HCT116 (cell line): ENCODE measurements around the gene CYSLTR1. TPM values are rescaled to one million over a fixed set of nuclear protein-coding genes. Genes with fewer than 3 reads are reported as not detected.

Experiments used
- ATAC-seq: fragments of 200-7000 bp; cut with Tn5 transposase; 2 replicates; pipeline ENCODE4 v1.9.1; 2020; ENCODE audit warnings: mild to moderate bottlenecking, moderate library complexity
- BruUV-seq: library from RNA; stranded (reverse); fragments of 400-500 nt; replicated peaks from 2 replicates; lab custom pipeline; 2021; lab: Mats Ljungman, UMichigan
- CTCF ChIA-PET: fragments of 300-600 bp; sonication (Branson Sonifier 250); formaldehyde crosslinking; loops from one replicate; lab custom pipeline; 2021; ENCODE audit warnings: antibody characterized with exemption; lab: Charles Lee
- POLR2A ChIA-PET: fragments of 300-600, 350-600 bp; sonication (Branson Sonifier 250); formaldehyde crosslinking; loops from one replicate; lab custom pipeline; 2021; ENCODE audit warnings: antibody characterized with exemption; lab: Charles Lee
- RAD21 ChIA-PET, 2 experiments: fragments of 300-600 bp; sonication (Branson Sonifier 250); formaldehyde crosslinking; loops; one replicate each; lab custom pipeline; 2023; ENCODE audit warnings: low total read pairs in 2 of 2; ENCODE audit not compliant: uncharacterized antibody in 2 of 2, unreplicated experiment in 2 of 2, low non-redundant PET in 1 of 2; lab: Charles Lee
- DNase-seq: peaks from one replicate; pipeline ENCODE4 v3.0.0-alpha.2; 2010; ENCODE audit warnings: low read depth, low spot score
- H2AFZ ChIP-seq: fragments of 200-600 bp; shearing (Covaris generic), sonication (generic); 2 replicates; pipeline ENCODE4 v1.6.1; 2017; ENCODE audit warnings: low read depth, mixed run types, mixed read lengths, antibody characterized with exemption, low read length; ENCODE audit not compliant: poor library complexity, severe bottlenecking
- H3K27ac ChIP-seq: 2 replicates; pipeline ENCODE4 v1.5.1; 2012; ENCODE audit warnings: low read depth, low read length
- H3K27me3 ChIP-seq: fragments of 200-600 bp; sonication (generic); 2 replicates; pipeline ENCODE4 v1.6.1; 2016; ENCODE audit warnings: mixed run types, low read length, mixed read lengths; ENCODE audit not compliant: insufficient read depth
- H3K36me3 ChIP-seq, 2 experiments: fragments of 200-500 bp in 1 of 2; fragments of 200-600 bp in 1 of 2; sonication (Bioruptor generic) in 1 of 2; sonication (generic) in 1 of 2; 2 replicates each; pipeline versions ENCODE4 v1.5.1 to v1.6.1; 2014 to 2016; ENCODE audit warnings: low read length in 2 of 2, inconsistent platforms in 1 of 2, mixed read lengths in 1 of 2, mixed run types in 1 of 2; ENCODE audit not compliant: insufficient read depth in 2 of 2, control insufficient read depth in 1 of 2
- H3K4me1 ChIP-seq, 2 experiments: fragments of 200-600 bp in 1 of 2; sonication (generic) in 1 of 2; 2 replicates each; pipeline versions ENCODE4 v1.5.1 to v1.6.1; 2012 to 2017; ENCODE audit warnings: low read length in 2 of 2, inconsistent platforms in 1 of 2, mild to moderate bottlenecking in 1 of 2, mixed read lengths in 1 of 2, mixed run types in 1 of 2, moderate library complexity in 1 of 2; ENCODE audit not compliant: insufficient read depth in 2 of 2, control insufficient read depth in 1 of 2
- H3K4me2 ChIP-seq: fragments of 200-600 bp; sonication (generic); 2 replicates; pipeline ENCODE4 v1.6.1; 2017; ENCODE audit warnings: mixed run types, low read length, mixed read lengths
- H3K4me3 ChIP-seq, 2 experiments: fragments of 200-600 bp in 1 of 2; sonication (generic) in 1 of 2; replicated peaks in 1 of 2; 2 replicates each; pipeline ENCODE4 v1.5.1; 2011 to 2016; ENCODE audit warnings: low read length in 2 of 2, control low read depth in 1 of 2, low read depth in 1 of 2, mild to moderate bottlenecking in 1 of 2, mixed read lengths in 1 of 2, mixed run types in 1 of 2
- H3K79me2 ChIP-seq: fragments of 200-600 bp; sonication (generic); 2 replicates; pipeline ENCODE4 v1.6.1; 2017; ENCODE audit warnings: mild to moderate bottlenecking, mixed run types, low read length, moderate library complexity, mixed read lengths; ENCODE audit not compliant: insufficient read depth
- H3K9ac ChIP-seq: fragments of 200-600 bp; sonication (generic); 2 replicates; pipeline ENCODE4 v1.6.1; 2016; ENCODE audit warnings: low read length, mixed read lengths
- H3K9me2 ChIP-seq: fragments of 200-600 bp; sonication (generic), shearing (Covaris generic); 2 replicates; pipeline ENCODE4 v1.6.1; 2017; ENCODE audit warnings: mixed run types, mild to moderate bottlenecking, moderate library complexity; ENCODE audit not compliant: insufficient read depth
- H3K9me3 ChIP-seq, 2 experiments: fragments of 200-500 bp in 1 of 2; fragments of 200-600 bp in 1 of 2; sonication (Bioruptor generic) in 1 of 2; sonication (generic) in 1 of 2; 2 replicates each; pipeline ENCODE4 v1.6.1; 2014 to 2017; ENCODE audit warnings: low read length in 2 of 2, mixed read lengths in 2 of 2, inconsistent platforms in 1 of 2, low read depth in 1 of 2, mild to moderate bottlenecking in 1 of 2, mixed run types in 1 of 2, moderate library complexity in 1 of 2; ENCODE audit not compliant: control insufficient read depth in 1 of 2, insufficient read depth in 1 of 2
- H4K20me1 ChIP-seq: fragments of 200-600 bp; sonication (generic), shearing (Covaris generic); 2 replicates; pipeline ENCODE4 v1.6.1; 2017; ENCODE audit warnings: mixed run types, mild to moderate bottlenecking, moderate library complexity; ENCODE audit not compliant: insufficient read depth
- CEBPB ChIP-seq: IDR thresholded peaks from 2 replicates; pipeline ENCODE4 v1.6.1; 2012; ENCODE audit warnings: low read depth
- EGR1 ChIP-seq: IDR thresholded peaks from 2 replicates; pipeline ENCODE4 v1.6.1; 2012; ENCODE audit warnings: low read depth
- EZH2 ChIP-seq: fragments of 200-600 bp; sonication (generic); IDR thresholded peaks from 2 replicates; pipeline ENCODE4 v1.6.1; 2017; ENCODE audit warnings: antibody characterized with exemption, mixed run types
- EZH2phosphoT487 ChIP-seq: fragments of 200-600 bp; IDR thresholded peaks from 2 replicates; pipeline ENCODE4 v1.6.1; 2018; ENCODE audit warnings: antibody characterized with exemption, borderline replicate concordance
- FOSL1 ChIP-seq: IDR thresholded peaks from 2 replicates; pipeline ENCODE4 v1.6.1; 2012; ENCODE audit warnings: low read depth
- JUND ChIP-seq: IDR thresholded peaks from 2 replicates; pipeline ENCODE4 v1.6.1; 2012
- MAX ChIP-seq: IDR thresholded peaks from 2 replicates; pipeline ENCODE4 v1.6.1; 2012
- POLR2A ChIP-seq: IDR thresholded peaks from 2 replicates; pipeline ENCODE4 v1.7.0; 2011; ENCODE audit warnings: borderline replicate concordance; ENCODE audit not compliant: insufficient read depth, insufficient read length; ENCODE audit errors: extremely low read depth
- POLR2AphosphoS5 ChIP-seq: IDR thresholded peaks from 2 replicates; pipeline ENCODE4 v1.6.1; 2011; ENCODE audit warnings: mild to moderate bottlenecking, low read depth, low read length, moderate library complexity
- REST ChIP-seq: IDR thresholded peaks from 2 replicates; pipeline ENCODE4 v1.6.1; 2012; ENCODE audit warnings: low read depth
- SIN3A ChIP-seq: IDR thresholded peaks from 2 replicates; pipeline ENCODE4 v1.6.1; 2012; ENCODE audit warnings: low read depth
- SP1 ChIP-seq: IDR thresholded peaks from 2 replicates; pipeline ENCODE4 v1.6.1; 2012; ENCODE audit warnings: low read depth
- SRF ChIP-seq: IDR thresholded peaks from 2 replicates; pipeline ENCODE4 v1.6.1; 2012; ENCODE audit warnings: low read depth
- YY1 ChIP-seq: IDR thresholded peaks from 2 replicates; pipeline ENCODE4 v1.6.1; 2011; ENCODE audit warnings: low read length, low read depth, moderate library complexity, mild to moderate bottlenecking; ENCODE audit not compliant: insufficient replicate concordance; ENCODE audit errors: extremely low read depth
- ZFX ChIP-seq: fragments of 450-650 bp; IDR thresholded peaks from 2 replicates; pipeline ENCODE4 v1.6.1; 2017
- intact Hi-C: fragments of 100-400 bp; cut with micrococcal nuclease; formaldehyde crosslinking; loops from 2 replicates; pipeline ENCODE4 v1.10.0; 2022
- total RNA-seq: library from RNA; stranded (reverse); gene quantifications from one replicate; pipeline ENCODE4 v1.2.1, GENCODE V29; 2021; ENCODE audit not compliant: unreplicated experiment
- TF ChIP-seq, protein P1 (sequence below): IDR thresholded peaks from 2 replicates; pipeline ENCODE4 v1.6.1; 2012
- TF ChIP-seq, protein P2 (sequence below): IDR thresholded peaks from 2 replicates; pipeline ENCODE4 v1.6.1; 2011; ENCODE audit warnings: mild to moderate bottlenecking, low read length, moderate library complexity; ENCODE audit not compliant: insufficient replicate concordance; ENCODE audit errors: extremely low read depth

The CYSLTR1 gene
- total RNA-seq, 1 experiment from 2014 or later, result not detected

DNA sequence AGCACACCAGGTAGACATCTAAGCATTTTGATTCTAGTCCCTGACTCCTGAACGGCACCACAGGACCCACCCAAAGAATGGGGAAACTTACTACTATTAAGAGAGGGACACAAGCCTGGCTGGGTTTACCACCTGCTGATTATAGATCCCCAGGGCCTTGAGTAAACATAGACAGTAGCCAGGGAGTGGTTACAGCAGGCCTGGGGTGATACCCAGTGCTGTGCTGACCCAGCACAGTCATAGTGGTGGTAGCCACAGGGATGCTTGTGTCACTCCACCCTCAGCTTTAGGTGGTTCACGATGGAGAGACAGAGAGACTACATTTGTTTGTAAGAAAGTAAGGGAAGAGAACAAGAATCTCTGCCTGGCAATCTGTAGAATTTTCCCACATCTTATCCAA, 11.7 kb downstream of the CYSLTR1 start:
- ATAC-seq, result no peak
- POLR2A ChIA-PET, result no interaction called here
- no peaks in the 10 kb centered on the region for H3K27me3 ChIP-seq
- H3K9me2 ChIP-seq, result no peaks in the 10 kb centered on the region
- no peaks in the 10 kb centered on the region for H3K79me2 ChIP-seq
- BruUV-seq, result no TSS peak
- RAD21 ChIA-PET, result no interaction called here
- no peak overlapping the region for H3K4me2 ChIP-seq
- no peaks in the 10 kb centered on the region for H3K4me1 ChIP-seq
- H2AFZ ChIP-seq, result no peak overlapping the region
- no peaks in the 10 kb centered on the region for H4K20me1 ChIP-seq
- TF ChIP-seq, protein P1, sequence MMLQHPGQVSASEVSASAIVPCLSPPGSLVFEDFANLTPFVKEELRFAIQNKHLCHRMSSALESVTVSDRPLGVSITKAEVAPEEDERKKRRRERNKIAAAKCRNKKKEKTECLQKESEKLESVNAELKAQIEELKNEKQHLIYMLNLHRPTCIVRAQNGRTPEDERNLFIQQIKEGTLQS, result no peak
- TF ChIP-seq CEBPB (no peak), SRF (no peak), SP1 (no peak), EZH2 (no peak), ZFX (no peak), MAX (no peak), EZH2phosphoT487 (no peak), REST (no peak), JUND (no peak), POLR2A (no peak), FOSL1 (no peak), YY1 (no peak), EGR1 (no peak), POLR2AphosphoS5 (no peak), SIN3A (no peak)
- TF ChIP-seq, protein P2, sequence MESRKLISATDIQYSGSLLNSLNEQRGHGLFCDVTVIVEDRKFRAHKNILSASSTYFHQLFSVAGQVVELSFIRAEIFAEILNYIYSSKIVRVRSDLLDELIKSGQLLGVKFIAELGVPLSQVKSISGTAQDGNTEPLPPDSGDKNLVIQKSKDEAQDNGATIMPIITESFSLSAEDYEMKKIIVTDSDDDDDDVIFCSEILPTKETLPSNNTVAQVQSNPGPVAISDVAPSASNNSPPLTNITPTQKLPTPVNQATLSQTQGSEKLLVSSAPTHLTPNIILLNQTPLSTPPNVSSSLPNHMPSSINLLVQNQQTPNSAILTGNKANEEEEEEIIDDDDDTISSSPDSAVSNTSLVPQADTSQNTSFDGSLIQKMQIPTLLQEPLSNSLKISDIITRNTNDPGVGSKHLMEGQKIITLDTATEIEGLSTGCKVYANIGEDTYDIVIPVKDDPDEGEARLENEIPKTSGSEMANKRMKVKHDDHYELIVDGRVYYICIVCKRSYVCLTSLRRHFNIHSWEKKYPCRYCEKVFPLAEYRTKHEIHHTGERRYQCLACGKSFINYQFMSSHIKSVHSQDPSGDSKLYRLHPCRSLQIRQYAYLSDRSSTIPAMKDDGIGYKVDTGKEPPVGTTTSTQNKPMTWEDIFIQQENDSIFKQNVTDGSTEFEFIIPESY, result no peak
- no peak overlapping the region for H3K9ac ChIP-seq
- no peak overlapping the region for H3K4me3 ChIP-seq
- no peak for DNase-seq
- no peaks in the 10 kb centered on the region for H3K9me3 ChIP-seq
- no peaks in the 10 kb centered on the region for H3K36me3 ChIP-seq
- intact Hi-C loops, result no loop called here
- CTCF ChIA-PET, result no interaction called here
- H3K27ac ChIP-seq, result no peak overlapping the region
